ENCODE results near the gene ARPP21.

The ARPP21 gene

DNA sequence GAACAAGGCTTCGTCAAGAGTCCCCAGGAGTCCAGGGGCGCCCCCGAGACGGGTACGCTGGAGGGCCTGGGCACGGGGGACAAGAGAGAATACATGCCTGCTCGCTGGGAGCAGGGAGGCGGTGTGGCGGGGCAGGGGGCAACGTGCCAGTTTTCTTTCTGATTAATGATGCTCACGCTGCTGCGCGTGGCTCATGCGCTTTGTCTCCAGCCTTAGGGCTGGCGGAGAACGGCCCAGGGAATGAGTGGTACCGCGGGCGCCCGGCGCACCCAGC, 408 bp upstream of the ARPP21 start:
- no peak overlapping the region for H2AK5ac ChIP-seq (ENCODE audit: low read length)
- H3K27ac ChIP-seq (ENCODE audit: low read depth, low read length) = no peak overlapping the region
- H4K5ac ChIP-seq (ENCODE audit: low read length) = no peak overlapping the region
- H3K9ac ChIP-seq (ENCODE audit: low read length) = no peak overlapping the region
- no peaks in the 10 kb centered on the region for H3K79me1 ChIP-seq (ENCODE audit: low read length)
- H3K4me1 ChIP-seq (ENCODE audit: control insufficient read depth, low read depth, low read length) = no peaks in the 10 kb centered on the region
- no peak overlapping the region for H3K56ac ChIP-seq (ENCODE audit: low read length)
- no peak overlapping the region for H2BK5ac ChIP-seq (ENCODE audit: low read length)
- H3K79me2 ChIP-seq (ENCODE audit: control insufficient read depth, insufficient read depth, low read length) = no peaks in the 10 kb centered on the region
- H3K18ac ChIP-seq (ENCODE audit: low read length) = no peak overlapping the region
- no peak overlapping the region for H2BK15ac ChIP-seq (replicated peaks; ENCODE audit: low read depth)
- WGBS (ENCODE audit: extremely low coverage, insufficient coverage, low lambda C conversion rate) = no CpG with 5 or more reads among the region's 21 CpGs
- H3K23ac ChIP-seq (ENCODE audit: low read length) = no peak overlapping the region
- H3K4me3 ChIP-seq (ENCODE audit: low read length) = no peak overlapping the region
- H3K4me2 ChIP-seq (ENCODE audit: low read length) = peak overlapping the region; percentile 92
- peaks cover 22% of the 10 kb centered on the region for H3K27me3 ChIP-seq (ENCODE audit: insufficient read depth, low read length, poor library complexity)
- H3K36me3 ChIP-seq (ENCODE audit: control insufficient read depth, insufficient read depth, low read length) = no peaks in the 10 kb centered on the region
- DNase-seq = no peak
- no peak overlapping the region for H4K8ac ChIP-seq (ENCODE audit: low read depth, low read length)
- H2BK120ac ChIP-seq (ENCODE audit: low read depth, low read length) = no peak overlapping the region
- no peak overlapping the region for H3K4ac ChIP-seq (ENCODE audit: low read depth, low read length)

DNA sequence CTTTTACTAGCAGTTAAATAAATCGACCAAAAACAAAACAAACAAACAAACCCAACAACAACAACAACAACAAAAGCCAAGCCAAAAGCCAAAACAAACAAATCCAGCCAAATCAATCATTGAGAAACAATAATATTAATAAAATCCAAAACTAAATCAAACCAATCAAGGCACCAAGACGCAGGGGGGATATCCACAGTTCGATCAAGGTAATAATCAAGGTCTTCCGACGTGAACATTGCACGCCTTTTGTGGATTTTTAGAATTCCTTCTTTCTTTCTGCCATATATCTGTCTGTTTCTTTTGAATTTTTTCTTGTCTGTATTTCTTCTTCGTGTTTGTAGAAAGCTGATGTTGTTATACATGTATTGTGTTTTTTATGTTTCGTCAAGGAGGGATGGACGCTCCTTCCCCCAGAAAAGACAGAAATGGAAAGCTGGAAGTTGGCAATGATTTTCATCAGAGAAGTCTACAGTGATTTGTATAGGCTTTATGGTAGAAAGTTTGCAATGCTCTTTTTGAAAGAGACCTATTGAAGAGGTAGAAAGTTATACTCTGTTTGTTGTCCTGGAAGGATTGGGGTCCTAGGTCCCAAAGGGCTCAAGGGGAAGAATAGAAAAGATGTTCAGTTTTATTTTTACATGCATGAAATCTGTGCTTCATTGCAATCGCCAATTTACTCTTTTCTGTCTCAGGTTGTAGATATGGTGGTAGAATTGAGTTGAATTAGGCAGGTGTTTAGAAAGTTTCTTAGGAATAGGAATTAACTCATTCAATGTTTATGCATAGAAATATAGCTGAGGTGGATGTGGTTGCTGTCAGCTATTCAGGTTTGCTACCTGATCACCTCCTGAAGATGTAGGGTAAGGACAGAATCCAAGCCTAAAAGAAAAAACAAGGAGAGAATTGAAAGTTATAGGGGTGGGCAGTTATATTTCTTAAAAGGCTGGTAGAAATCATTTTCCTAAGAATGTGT, 1.2 kb downstream of the ARPP21 start:
- H3K36me3 ChIP-seq (ENCODE audit: control insufficient read depth, insufficient read depth, low read length) = no peaks in the 10 kb centered on the region
- no peak overlapping the region for H3K4ac ChIP-seq (ENCODE audit: low read depth, low read length)
- no peak overlapping the region for H2BK15ac ChIP-seq (replicated peaks; ENCODE audit: low read depth)
- H3K27ac ChIP-seq (ENCODE audit: low read depth, low read length) = no peak overlapping the region
- H3K56ac ChIP-seq (ENCODE audit: low read length) = no peak overlapping the region
- no peak for DNase-seq
- H2BK120ac ChIP-seq (ENCODE audit: low read depth, low read length) = no peak overlapping the region
- no peaks in the 10 kb centered on the region for H3K79me1 ChIP-seq (ENCODE audit: low read length)
- H2AK5ac ChIP-seq (ENCODE audit: low read length) = no peak overlapping the region
- H3K27me3 ChIP-seq (ENCODE audit: insufficient read depth, low read length, poor library complexity) = peaks cover 22% of the 10 kb centered on the region
- H3K9ac ChIP-seq (ENCODE audit: low read length) = no peak overlapping the region
- H3K4me2 ChIP-seq (ENCODE audit: low read length) = no peak overlapping the region
- no peak overlapping the region for H4K5ac ChIP-seq (ENCODE audit: low read length)
- no peak overlapping the region for H3K4me3 ChIP-seq (ENCODE audit: low read length)
- no peak overlapping the region for H2BK5ac ChIP-seq (ENCODE audit: low read length)
- no peak overlapping the region for H3K18ac ChIP-seq (ENCODE audit: low read length)
- no peaks in the 10 kb centered on the region for H3K4me1 ChIP-seq (ENCODE audit: control insufficient read depth, low read depth, low read length)
- H3K23ac ChIP-seq (ENCODE audit: low read length) = no peak overlapping the region
- whole genome bisulfite sequencing (ENCODE audit: extremely low coverage, insufficient coverage, low lambda C conversion rate) = no CpG with 5 or more reads among the region's 10 CpGs
- H3K79me2 ChIP-seq (ENCODE audit: control insufficient read depth, insufficient read depth, low read length) = no peaks in the 10 kb centered on the region
- H4K8ac ChIP-seq (ENCODE audit: low read depth, low read length) = no peak overlapping the region

DNA sequence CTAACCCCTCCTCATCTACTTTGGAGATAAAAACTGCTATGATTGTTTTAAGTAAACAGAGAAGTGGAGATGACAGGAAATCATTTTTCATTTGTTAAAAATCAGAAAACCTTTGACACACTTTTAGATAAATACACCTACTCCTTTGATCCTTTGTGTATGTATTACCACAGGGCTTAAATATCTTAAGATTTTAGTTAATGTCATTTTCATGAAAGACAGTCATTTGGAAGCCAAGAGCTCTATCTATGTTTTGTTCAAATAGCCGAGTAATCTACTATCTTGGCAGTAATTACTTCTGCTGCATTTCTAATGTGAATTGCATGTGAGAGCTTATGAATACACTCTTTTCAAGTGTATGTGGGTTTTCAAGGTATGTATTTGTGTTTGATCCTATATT, 2.0 kb downstream of the ARPP21 start:
- no peak overlapping the region for H2BK15ac ChIP-seq (replicated peaks; ENCODE audit: low read depth)
- H4K5ac ChIP-seq (ENCODE audit: low read length) = no peak overlapping the region
- no peaks in the 10 kb centered on the region for H3K79me1 ChIP-seq (ENCODE audit: low read length)
- H3K4me2 ChIP-seq (ENCODE audit: low read length) = no peak overlapping the region
- no peak overlapping the region for H3K27ac ChIP-seq (ENCODE audit: low read depth, low read length)
- H3K79me2 ChIP-seq (ENCODE audit: control insufficient read depth, insufficient read depth, low read length) = no peaks in the 10 kb centered on the region
- H3K23ac ChIP-seq (ENCODE audit: low read length) = no peak overlapping the region
- peaks cover 22% of the 10 kb centered on the region for H3K27me3 ChIP-seq (ENCODE audit: insufficient read depth, low read length, poor library complexity)
- no peak overlapping the region for H2BK120ac ChIP-seq (ENCODE audit: low read depth, low read length)
- H2AK5ac ChIP-seq (ENCODE audit: low read length) = no peak overlapping the region
- H3K9ac ChIP-seq (ENCODE audit: low read length) = no peak overlapping the region
- H2BK5ac ChIP-seq (ENCODE audit: low read length) = no peak overlapping the region
- H3K4me1 ChIP-seq (ENCODE audit: control insufficient read depth, low read depth, low read length) = no peaks in the 10 kb centered on the region
- no peak overlapping the region for H3K18ac ChIP-seq (ENCODE audit: low read length)
- H3K36me3 ChIP-seq (ENCODE audit: control insufficient read depth, insufficient read depth, low read length) = no peaks in the 10 kb centered on the region
- H3K4me3 ChIP-seq (ENCODE audit: low read length) = no peak overlapping the region
- WGBS (ENCODE audit: extremely low coverage, insufficient coverage, low lambda C conversion rate) = no CpG with 5 or more reads among the region's 1 CpG
- no peak overlapping the region for H3K56ac ChIP-seq (ENCODE audit: low read length)
- H4K8ac ChIP-seq (ENCODE audit: low read depth, low read length) = no peak overlapping the region
- H3K4ac ChIP-seq (ENCODE audit: low read depth, low read length) = no peak overlapping the region
- DNase-seq = no peak

DNA sequence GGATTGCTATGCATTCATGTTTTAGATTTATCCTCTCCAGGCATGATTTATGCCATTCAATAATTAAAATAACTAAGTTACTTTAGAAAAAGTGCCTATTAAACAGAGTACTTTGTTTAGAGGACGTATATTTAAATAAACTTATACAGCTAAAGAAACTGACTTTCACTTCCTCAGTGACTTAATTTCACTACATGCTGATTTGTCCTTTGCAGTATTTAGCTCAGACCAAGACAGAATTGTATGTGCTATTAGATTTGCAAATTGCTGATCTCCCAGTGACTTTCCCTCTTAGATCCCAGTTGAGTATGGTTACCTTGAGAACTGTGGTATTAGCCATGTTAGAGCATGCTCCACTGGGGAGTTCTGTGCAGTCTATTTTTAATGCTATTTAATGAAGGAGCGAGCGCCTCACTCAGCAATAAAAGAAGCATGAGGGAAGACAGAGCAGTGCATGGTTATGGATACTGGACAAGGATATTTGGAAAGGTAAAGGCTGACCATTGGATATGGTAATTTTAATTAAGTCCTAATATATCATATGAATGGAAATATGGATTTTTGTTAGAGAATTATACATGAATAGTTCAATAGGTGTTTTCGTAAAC, 2.7 kb downstream of the ARPP21 start:
- no peak overlapping the region for H3K56ac ChIP-seq (ENCODE audit: low read length)
- no peak overlapping the region for H3K27ac ChIP-seq (ENCODE audit: low read depth, low read length)
- peaks cover 22% of the 10 kb centered on the region for H3K27me3 ChIP-seq (ENCODE audit: insufficient read depth, low read length, poor library complexity)
- no peak overlapping the region for H4K5ac ChIP-seq (ENCODE audit: low read length)
- no peak overlapping the region for H2BK5ac ChIP-seq (ENCODE audit: low read length)
- DNase-seq = no peak
- H4K8ac ChIP-seq (ENCODE audit: low read depth, low read length) = no peak overlapping the region
- no peak overlapping the region for H2BK120ac ChIP-seq (ENCODE audit: low read depth, low read length)
- no peak overlapping the region for H3K4me3 ChIP-seq (ENCODE audit: low read length)
- H2BK15ac ChIP-seq (replicated peaks; ENCODE audit: low read depth) = no peak overlapping the region
- no peak overlapping the region for H2AK5ac ChIP-seq (ENCODE audit: low read length)
- no peaks in the 10 kb centered on the region for H3K79me1 ChIP-seq (ENCODE audit: low read length)
- no CpG with 5 or more reads among the region's 4 CpGs for WGBS (ENCODE audit: extremely low coverage, insufficient coverage, low lambda C conversion rate)
- no peaks in the 10 kb centered on the region for H3K36me3 ChIP-seq (ENCODE audit: control insufficient read depth, insufficient read depth, low read length)
- no peaks in the 10 kb centered on the region for H3K4me1 ChIP-seq (ENCODE audit: control insufficient read depth, low read depth, low read length)
- H3K79me2 ChIP-seq (ENCODE audit: control insufficient read depth, insufficient read depth, low read length) = no peaks in the 10 kb centered on the region
- no peak overlapping the region for H3K4me2 ChIP-seq (ENCODE audit: low read length)
- no peak overlapping the region for H3K9ac ChIP-seq (ENCODE audit: low read length)
- no peak overlapping the region for H3K23ac ChIP-seq (ENCODE audit: low read length)
- no peak overlapping the region for H3K4ac ChIP-seq (ENCODE audit: low read depth, low read length)
- H3K18ac ChIP-seq (ENCODE audit: low read length) = no peak overlapping the region

- Histone ChIP-seq H3K79me2 (ENCODE audit: control insufficient read depth, insufficient read depth, low read length) (no peaks in the 10 kb centered on the region), H3K4ac (ENCODE audit: low read depth, low read length) (no peak overlapping the region), H3K79me1 (ENCODE audit: low read length) (no peaks in the 10 kb centered on the region), H3K4me2 (ENCODE audit: low read length) (no peak overlapping the region), H3K36me3 (ENCODE audit: control insufficient read depth, insufficient read depth, low read length) (no peaks in the 10 kb centered on the region), H3K9ac (ENCODE audit: low read length) (no peak overlapping the region), H4K5ac (ENCODE audit: low read length) (no peak overlapping the region), H2BK120ac (ENCODE audit: low read depth, low read length) (no peak overlapping the region), H3K4me1 (ENCODE audit: control insufficient read depth, low read depth, low read length) (no peaks in the 10 kb centered on the region), H2AK5ac (ENCODE audit: low read length) (no peak overlapping the region), H3K18ac (ENCODE audit: low read length) (no peak overlapping the region), H3K23ac (ENCODE audit: low read length) (no peak overlapping the region), H3K56ac (ENCODE audit: low read length) (no peak overlapping the region), H4K8ac (ENCODE audit: low read depth, low read length) (no peak overlapping the region), H3K27me3 (ENCODE audit: insufficient read depth, low read length, poor library complexity) (peaks cover 18% of the 10 kb centered on the region), H3K27ac (ENCODE audit: low read depth, low read length) (no peak overlapping the region), H2BK5ac (ENCODE audit: low read length) (no peak overlapping the region), H3K4me3 (ENCODE audit: low read length) (no peak overlapping the region), H2BK15ac (replicated peaks; ENCODE audit: low read depth) (no peak overlapping the region)
- WGBS (ENCODE audit: extremely low coverage, insufficient coverage, low lambda C conversion rate) = no CpG with 5 or more reads among the region's 2 CpGs
- peak; percentile 24 for DNase-seq
Measured at GRCh38 chr3:35643495-35643894, 4.2 kb downstream of the ARPP21 start.
